ENCODE data around the gene PEPD.

PEPD gene

GRCh38 chr19:33498391-33499000, 23.1 kb downstream of the PEPD start:
- TF ChIP-seq CTCF (conservative IDR thresholded peaks at IDR 0.05; ENCODE audit: low read depth, low read length) = no peak
- no peak overlapping the region for H3K4me3 ChIP-seq (ENCODE audit: low read length)
- DNase-seq (ENCODE audit: low read depth) = no peak

GRCh38 chr19:33497778-33498175, 23.8 kb downstream of the PEPD start:
- TF ChIP-seq CTCF (conservative IDR thresholded peaks at IDR 0.05; ENCODE audit: low read depth, low read length) = no peak
- no peak overlapping the region for H3K4me3 ChIP-seq (ENCODE audit: low read length)
- no peak for DNase-seq (ENCODE audit: low read depth)

GRCh38 chr19:33497131-33497777, 24.3 kb downstream of the PEPD start:
- no peak overlapping the region for H3K4me3 ChIP-seq (ENCODE audit: low read length)
- DNase-seq (ENCODE audit: low read depth) = no peak
- no peak for TF ChIP-seq CTCF (conservative IDR thresholded peaks at IDR 0.05; ENCODE audit: low read depth, low read length)

- no peak for TF ChIP-seq CTCF (conservative IDR thresholded peaks at IDR 0.05; ENCODE audit: low read depth, low read length)
- DNase-seq (ENCODE audit: low read depth) = no peak
- no peak overlapping the region for H3K4me3 ChIP-seq (ENCODE audit: low read length)
Measured at GRCh38 chr19:33496038-33496895, 25.3 kb downstream of the PEPD start.

GRCh38 chr19:33493401-33494275, 28.0 kb downstream of the PEPD start:
- no peak for DNase-seq (ENCODE audit: low read depth)
- TF ChIP-seq CTCF (conservative IDR thresholded peaks at IDR 0.05; ENCODE audit: low read depth, low read length) = no peak
- no peak overlapping the region for H3K4me3 ChIP-seq (ENCODE audit: low read length)

GRCh38 chr19:33492951-33493350, 28.6 kb downstream of the PEPD start:
- no peak for DNase-seq (ENCODE audit: low read depth)
- H3K4me3 ChIP-seq (ENCODE audit: low read length) = no peak overlapping the region
- TF ChIP-seq CTCF (conservative IDR thresholded peaks at IDR 0.05; ENCODE audit: low read depth, low read length) = no peak
